HCT116 (cell line): ENCODE measurements around the gene CALHM2. TPM values are rescaled to one million over a fixed set of nuclear protein-coding genes. Genes with fewer than 3 reads are reported as not detected.

Source experiments
- ATAC-seq: fragments of 200-7000 bp; cut with Tn5 transposase; 2 replicates; pipeline ENCODE4 v1.9.1; 2020; ENCODE audit warnings: mild to moderate bottlenecking, moderate library complexity
- Bru-seq: library from RNA; stranded (reverse); fragments of 400-500 nt; gene quantifications from one replicate; lab custom pipeline; 2021; lab: Mats Ljungman, UMichigan
- BruChase-seq, 2 experiments: library from RNA; stranded (reverse); fragments of 400-500 nt; gene quantifications; one replicate each; lab custom pipeline; 2021; lab: Mats Ljungman, UMichigan
- BruUV-seq: library from RNA; stranded (reverse); fragments of 400-500 nt; replicated peaks from 2 replicates; lab custom pipeline; 2021; lab: Mats Ljungman, UMichigan
- CTCF ChIA-PET: fragments of 300-600 bp; sonication (Branson Sonifier 250); formaldehyde crosslinking; loops from one replicate; lab custom pipeline; 2021; ENCODE audit warnings: antibody characterized with exemption; lab: Charles Lee
- POLR2A ChIA-PET: fragments of 300-600, 350-600 bp; sonication (Branson Sonifier 250); formaldehyde crosslinking; loops from one replicate; lab custom pipeline; 2021; ENCODE audit warnings: antibody characterized with exemption; lab: Charles Lee
- RAD21 ChIA-PET, 2 experiments: fragments of 300-600 bp; sonication (Branson Sonifier 250); formaldehyde crosslinking; loops; one replicate each; lab custom pipeline; 2023; ENCODE audit warnings: low total read pairs in 2 of 2; ENCODE audit not compliant: uncharacterized antibody in 2 of 2, unreplicated experiment in 2 of 2, low non-redundant PET in 1 of 2; lab: Charles Lee
- DNase-seq: peaks from one replicate; pipeline ENCODE4 v3.0.0-alpha.2; 2010; ENCODE audit warnings: low read depth, low spot score
- H2AFZ ChIP-seq: fragments of 200-600 bp; shearing (Covaris generic), sonication (generic); 2 replicates; pipeline ENCODE4 v1.6.1; 2017; ENCODE audit warnings: low read depth, mixed run types, mixed read lengths, antibody characterized with exemption, low read length; ENCODE audit not compliant: poor library complexity, severe bottlenecking
- H3K27ac ChIP-seq: 2 replicates; pipeline ENCODE4 v1.5.1; 2012; ENCODE audit warnings: low read depth, low read length
- H3K27me3 ChIP-seq: fragments of 200-600 bp; sonication (generic); 2 replicates; pipeline ENCODE4 v1.6.1; 2016; ENCODE audit warnings: mixed run types, low read length, mixed read lengths; ENCODE audit not compliant: insufficient read depth
- H3K36me3 ChIP-seq, 2 experiments: fragments of 200-500 bp in 1 of 2; fragments of 200-600 bp in 1 of 2; sonication (Bioruptor generic) in 1 of 2; sonication (generic) in 1 of 2; 2 replicates each; pipeline versions ENCODE4 v1.5.1 to v1.6.1; 2014 to 2016; ENCODE audit warnings: low read length in 2 of 2, inconsistent platforms in 1 of 2, mixed read lengths in 1 of 2, mixed run types in 1 of 2; ENCODE audit not compliant: insufficient read depth in 2 of 2, control insufficient read depth in 1 of 2
- H3K4me1 ChIP-seq, 2 experiments: fragments of 200-600 bp in 1 of 2; sonication (generic) in 1 of 2; 2 replicates each; pipeline versions ENCODE4 v1.5.1 to v1.6.1; 2012 to 2017; ENCODE audit warnings: low read length in 2 of 2, inconsistent platforms in 1 of 2, mild to moderate bottlenecking in 1 of 2, mixed read lengths in 1 of 2, mixed run types in 1 of 2, moderate library complexity in 1 of 2; ENCODE audit not compliant: insufficient read depth in 2 of 2, control insufficient read depth in 1 of 2
- H3K4me2 ChIP-seq: fragments of 200-600 bp; sonication (generic); 2 replicates; pipeline ENCODE4 v1.6.1; 2017; ENCODE audit warnings: mixed run types, low read length, mixed read lengths
- H3K4me3 ChIP-seq, 2 experiments: fragments of 200-600 bp in 1 of 2; sonication (generic) in 1 of 2; replicated peaks in 1 of 2; 2 replicates each; pipeline ENCODE4 v1.5.1; 2011 to 2016; ENCODE audit warnings: low read length in 2 of 2, control low read depth in 1 of 2, low read depth in 1 of 2, mild to moderate bottlenecking in 1 of 2, mixed read lengths in 1 of 2, mixed run types in 1 of 2
- H3K79me2 ChIP-seq: fragments of 200-600 bp; sonication (generic); 2 replicates; pipeline ENCODE4 v1.6.1; 2017; ENCODE audit warnings: mild to moderate bottlenecking, mixed run types, low read length, moderate library complexity, mixed read lengths; ENCODE audit not compliant: insufficient read depth
- H3K9ac ChIP-seq: fragments of 200-600 bp; sonication (generic); 2 replicates; pipeline ENCODE4 v1.6.1; 2016; ENCODE audit warnings: low read length, mixed read lengths
- H3K9me2 ChIP-seq: fragments of 200-600 bp; sonication (generic), shearing (Covaris generic); 2 replicates; pipeline ENCODE4 v1.6.1; 2017; ENCODE audit warnings: mixed run types, mild to moderate bottlenecking, moderate library complexity; ENCODE audit not compliant: insufficient read depth
- H3K9me3 ChIP-seq, 2 experiments: fragments of 200-500 bp in 1 of 2; fragments of 200-600 bp in 1 of 2; sonication (Bioruptor generic) in 1 of 2; sonication (generic) in 1 of 2; 2 replicates each; pipeline ENCODE4 v1.6.1; 2014 to 2017; ENCODE audit warnings: low read length in 2 of 2, mixed read lengths in 2 of 2, inconsistent platforms in 1 of 2, low read depth in 1 of 2, mild to moderate bottlenecking in 1 of 2, mixed run types in 1 of 2, moderate library complexity in 1 of 2; ENCODE audit not compliant: control insufficient read depth in 1 of 2, insufficient read depth in 1 of 2
- H4K20me1 ChIP-seq: fragments of 200-600 bp; sonication (generic), shearing (Covaris generic); 2 replicates; pipeline ENCODE4 v1.6.1; 2017; ENCODE audit warnings: mixed run types, mild to moderate bottlenecking, moderate library complexity; ENCODE audit not compliant: insufficient read depth
- CBX3 ChIP-seq: IDR thresholded peaks from 2 replicates; pipeline ENCODE4 v1.6.1; 2012; ENCODE audit warnings: low read depth
- CEBPB ChIP-seq: IDR thresholded peaks from 2 replicates; pipeline ENCODE4 v1.6.1; 2012; ENCODE audit warnings: low read depth
- EGR1 ChIP-seq: IDR thresholded peaks from 2 replicates; pipeline ENCODE4 v1.6.1; 2012; ENCODE audit warnings: low read depth
- ELF1 ChIP-seq: IDR thresholded peaks from 2 replicates; pipeline ENCODE4 v1.6.1; 2012; ENCODE audit warnings: low read depth, borderline replicate concordance
- EZH2phosphoT487 ChIP-seq: fragments of 200-600 bp; IDR thresholded peaks from 2 replicates; pipeline ENCODE4 v1.6.1; 2018; ENCODE audit warnings: antibody characterized with exemption, borderline replicate concordance
- JUND ChIP-seq: IDR thresholded peaks from 2 replicates; pipeline ENCODE4 v1.6.1; 2012
- MAX ChIP-seq: IDR thresholded peaks from 2 replicates; pipeline ENCODE4 v1.6.1; 2012
- POLR2A ChIP-seq: IDR thresholded peaks from 2 replicates; pipeline ENCODE4 v1.7.0; 2011; ENCODE audit warnings: borderline replicate concordance; ENCODE audit not compliant: insufficient read depth, insufficient read length; ENCODE audit errors: extremely low read depth
- RAD21 ChIP-seq: IDR thresholded peaks from 2 replicates; pipeline ENCODE4 v1.6.1; 2012; ENCODE audit warnings: low read depth, mild to moderate bottlenecking
- SP1 ChIP-seq: IDR thresholded peaks from 2 replicates; pipeline ENCODE4 v1.6.1; 2012; ENCODE audit warnings: low read depth
- TCF7L2 ChIP-seq: IDR thresholded peaks from 2 replicates; pipeline ENCODE4 v1.7.0; 2011; ENCODE audit warnings: borderline replicate concordance, inconsistent platforms; ENCODE audit not compliant: insufficient read depth, insufficient read length; ENCODE audit errors: extremely low read depth
- YY1 ChIP-seq: IDR thresholded peaks from 2 replicates; pipeline ENCODE4 v1.6.1; 2011; ENCODE audit warnings: low read length, low read depth, moderate library complexity, mild to moderate bottlenecking; ENCODE audit not compliant: insufficient replicate concordance; ENCODE audit errors: extremely low read depth
- ZBTB33 ChIP-seq: IDR thresholded peaks from 2 replicates; pipeline ENCODE4 v1.6.1; 2011; ENCODE audit warnings: mild to moderate bottlenecking, low read length, moderate library complexity; ENCODE audit not compliant: insufficient replicate concordance; ENCODE audit errors: extremely low read depth
- ZFX ChIP-seq: fragments of 450-650 bp; IDR thresholded peaks from 2 replicates; pipeline ENCODE4 v1.6.1; 2017
- intact Hi-C: fragments of 100-400 bp; cut with micrococcal nuclease; formaldehyde crosslinking; loops from 2 replicates; pipeline ENCODE4 v1.10.0; 2022
- long read RNA-seq: library from polyadenylated mRNA; unstranded; transcript quantifications from one replicate; pipeline ENCODE4 v2.0.0, GENCODE V29; 2021; ENCODE audit not compliant: unreplicated experiment
- polyA plus RNA-seq: library from polyadenylated mRNA; unstranded; fragments of >200 nt; gene quantifications from 2 replicates; pipeline ENCODE4 v1.2.1, GENCODE V29; 2012; ENCODE audit warnings: missing spikeins
- total RNA-seq: library from RNA; stranded (reverse); gene quantifications from one replicate; pipeline ENCODE4 v1.2.1, GENCODE V29; 2021; ENCODE audit not compliant: unreplicated experiment
- TF ChIP-seq, protein P1 (sequence below): IDR thresholded peaks from 2 replicates; pipeline ENCODE4 v1.6.1; 2012
- TF ChIP-seq, protein P2 (sequence below): IDR thresholded peaks from 2 replicates; pipeline ENCODE4 v1.6.1; 2012; ENCODE audit warnings: low read depth

The CALHM2 gene, protein sequence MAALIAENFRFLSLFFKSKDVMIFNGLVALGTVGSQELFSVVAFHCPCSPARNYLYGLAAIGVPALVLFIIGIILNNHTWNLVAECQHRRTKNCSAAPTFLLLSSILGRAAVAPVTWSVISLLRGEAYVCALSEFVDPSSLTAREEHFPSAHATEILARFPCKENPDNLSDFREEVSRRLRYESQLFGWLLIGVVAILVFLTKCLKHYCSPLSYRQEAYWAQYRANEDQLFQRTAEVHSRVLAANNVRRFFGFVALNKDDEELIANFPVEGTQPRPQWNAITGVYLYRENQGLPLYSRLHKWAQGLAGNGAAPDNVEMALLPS
- total RNA-seq (46.1 TPM), Bru-seq, nascent RNA (percentile 73 among the genes with signal in this experiment), BruChase-seq, experiment 1, labeled RNA remaining after a 6-hour chase (percentile 70 among the genes with signal in this experiment), BruChase-seq, experiment 2, labeled RNA remaining after a 2-hour chase (percentile 87 among the genes with signal in this experiment)
- polyA plus RNA-seq, result 52.2 and 53.5 TPM in 2 replicates
- long read RNA-seq, transcript CALHM2-202 (4 exons, 1,843 nt), result major isoform, 13 of 79 reads
- long read RNA-seq, partial matches to known transcripts, result 36 of 79 reads
- long read RNA-seq, other reads (novel, unspliced or antisense), result 26 of 79 reads

DNA sequence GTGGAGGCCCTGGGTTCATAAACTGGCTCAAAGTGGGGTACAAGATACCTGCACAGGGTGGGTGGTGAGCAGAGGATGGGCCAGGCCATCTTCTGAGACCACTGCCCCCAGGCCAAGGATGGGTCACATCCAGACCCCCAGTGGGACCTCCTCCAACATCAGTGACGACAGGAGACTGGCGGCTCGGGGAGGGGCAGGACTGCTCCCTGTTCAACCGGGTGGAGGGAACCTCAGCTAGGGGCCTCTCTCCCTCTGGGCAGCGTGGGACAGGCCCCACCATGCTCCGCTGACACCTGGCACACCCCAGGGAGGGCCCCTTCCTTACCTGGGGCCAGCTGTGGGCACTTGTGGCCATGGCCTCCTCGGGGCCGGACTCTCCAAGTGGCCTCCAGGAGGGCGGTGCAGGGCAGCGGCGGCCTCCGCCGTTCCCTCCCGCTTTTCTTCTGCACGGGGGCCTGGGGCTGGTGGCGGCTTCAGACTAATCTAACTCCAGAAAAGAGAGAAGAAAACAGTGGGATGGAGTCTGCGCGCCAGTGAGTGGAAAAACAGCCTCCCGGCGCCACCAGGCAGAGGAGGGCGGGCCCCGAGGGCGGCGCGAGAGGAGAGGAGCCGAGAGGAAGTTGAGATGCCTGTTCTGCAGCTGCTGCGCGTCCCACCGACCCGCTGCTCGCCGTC lies at the start of gene CALHM2:
Gene CALHM2 (minus strand): TSS at position 540 of the 675 bp plus-strand sequence. CDS start 2,429 bp downstream, outside the sequence.
- ChIA-PET CTCF (interaction anchor here (0.9 to 2.3 kb wide), 7 partner anchors 10 to 141 kb away, joined by 3 to 13 read pairs (median 4); no protein-coding TSS in a partner anchor), POLR2A (interaction anchor here (0.9 to 1.4 kb wide), 6 partner anchors 8 to 97 kb away, joined by 3 to 5 read pairs (median 4); no protein-coding TSS in a partner anchor), RAD21 (no interaction called here)
- Histone ChIP-seq H3K4me3 (peak within 1 kb of the TSS; percentile 89 to 93), H3K36me3 (peaks cover 15 to 22% of the 10 kb centered on the region in 2 experiments), H3K9ac (peak within 1 kb of the TSS; percentile 88), H3K4me1 (peaks cover 11 to 55% of the 10 kb centered on the region in 2 experiments; a peak in 3 of 4 replicates), H3K27me3 (no peaks in the 10 kb centered on the region), H3K27ac (peak within 1 kb of the TSS; percentile 83), H3K9me3 (no peaks in the 10 kb centered on the region), H3K9me2 (no peaks in the 10 kb centered on the region), H3K79me2 (peaks cover 9% of the 10 kb centered on the region; the same call in 1 of the 2 replicates), H2AFZ (peak within 1 kb of the TSS; percentile 76), H3K4me2 (peak within 1 kb of the TSS; percentile 99), H4K20me1 (no peaks in the 10 kb centered on the region)
- peak; percentile 65 for ATAC-seq
- intact Hi-C loops, result loop anchor here (2.0 kb wide), 1 partner anchor 31 kb away; no protein-coding TSS in a partner anchor
- BruUV-seq, result no TSS peak
- no peak for DNase-seq
- TF ChIP-seq, protein P1, sequence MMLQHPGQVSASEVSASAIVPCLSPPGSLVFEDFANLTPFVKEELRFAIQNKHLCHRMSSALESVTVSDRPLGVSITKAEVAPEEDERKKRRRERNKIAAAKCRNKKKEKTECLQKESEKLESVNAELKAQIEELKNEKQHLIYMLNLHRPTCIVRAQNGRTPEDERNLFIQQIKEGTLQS, result no peak
- TF ChIP-seq MAX (no peak), SP1 (no peak), YY1 (peak; percentile 6), EGR1 (no peak), ZBTB33 (no peak), CBX3 (no peak), TCF7L2 (no peak), ELF1 (no peak), CEBPB (no peak), POLR2A (peak; percentile 35), EZH2phosphoT487 (no peak), JUND (no peak), ZFX (peak; percentile 74; the same call in 1 of the 2 replicates), RAD21 (no peak)
- TF ChIP-seq, protein P2, sequence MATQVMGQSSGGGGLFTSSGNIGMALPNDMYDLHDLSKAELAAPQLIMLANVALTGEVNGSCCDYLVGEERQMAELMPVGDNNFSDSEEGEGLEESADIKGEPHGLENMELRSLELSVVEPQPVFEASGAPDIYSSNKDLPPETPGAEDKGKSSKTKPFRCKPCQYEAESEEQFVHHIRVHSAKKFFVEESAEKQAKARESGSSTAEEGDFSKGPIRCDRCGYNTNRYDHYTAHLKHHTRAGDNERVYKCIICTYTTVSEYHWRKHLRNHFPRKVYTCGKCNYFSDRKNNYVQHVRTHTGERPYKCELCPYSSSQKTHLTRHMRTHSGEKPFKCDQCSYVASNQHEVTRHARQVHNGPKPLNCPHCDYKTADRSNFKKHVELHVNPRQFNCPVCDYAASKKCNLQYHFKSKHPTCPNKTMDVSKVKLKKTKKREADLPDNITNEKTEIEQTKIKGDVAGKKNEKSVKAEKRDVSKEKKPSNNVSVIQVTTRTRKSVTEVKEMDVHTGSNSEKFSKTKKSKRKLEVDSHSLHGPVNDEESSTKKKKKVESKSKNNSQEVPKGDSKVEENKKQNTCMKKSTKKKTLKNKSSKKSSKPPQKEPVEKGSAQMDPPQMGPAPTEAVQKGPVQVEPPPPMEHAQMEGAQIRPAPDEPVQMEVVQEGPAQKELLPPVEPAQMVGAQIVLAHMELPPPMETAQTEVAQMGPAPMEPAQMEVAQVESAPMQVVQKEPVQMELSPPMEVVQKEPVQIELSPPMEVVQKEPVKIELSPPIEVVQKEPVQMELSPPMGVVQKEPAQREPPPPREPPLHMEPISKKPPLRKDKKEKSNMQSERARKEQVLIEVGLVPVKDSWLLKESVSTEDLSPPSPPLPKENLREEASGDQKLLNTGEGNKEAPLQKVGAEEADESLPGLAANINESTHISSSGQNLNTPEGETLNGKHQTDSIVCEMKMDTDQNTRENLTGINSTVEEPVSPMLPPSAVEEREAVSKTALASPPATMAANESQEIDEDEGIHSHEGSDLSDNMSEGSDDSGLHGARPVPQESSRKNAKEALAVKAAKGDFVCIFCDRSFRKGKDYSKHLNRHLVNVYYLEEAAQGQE, result no peak
